Duodenal mucosa (tissue), 2 donors: ENCODE measurements around the gene HMSD.
"Not testable (repeated sequence)": the region's sequence is repeated elsewhere in the genome, so short reads cannot be mapped to it uniquely, and the experiment has no call there.

Experiments
- H3K27ac ChIP-seq: one replicate; pipeline ENCODE4 v1.7.0; 2013; ENCODE audit warnings: low read depth, low read length
- H3K27me3 ChIP-seq, 2 donors: one replicate each; pipeline ENCODE4 v1.7.0; 2013; ENCODE audit warnings: low read length in 2 of 2, control low read depth in 1 of 2; ENCODE audit not compliant: insufficient read depth in 2 of 2, control insufficient read depth in 1 of 2
- H3K36me3 ChIP-seq, 2 donors: one replicate each; pipeline ENCODE4 v1.7.0; 2013; ENCODE audit warnings: low read length in 2 of 2, control low read depth in 1 of 2; ENCODE audit not compliant: insufficient read depth in 2 of 2, control insufficient read depth in 1 of 2
- H3K4me1 ChIP-seq, 2 donors: one replicate each; pipeline ENCODE4 v1.7.0; 2013; ENCODE audit warnings: low read length in 2 of 2, control low read depth in 1 of 2; ENCODE audit not compliant: insufficient read depth in 2 of 2, control insufficient read depth in 1 of 2
- H3K4me3 ChIP-seq, 2 donors: one replicate each; pipeline ENCODE4 v1.7.0; 2013; ENCODE audit warnings: low read length in 2 of 2, low read depth in 1 of 2
- H3K9ac ChIP-seq, 2 donors: one replicate each; pipeline ENCODE4 v1.7.0; 2013; ENCODE audit warnings: low read length in 2 of 2, low read depth in 1 of 2
- H3K9me3 ChIP-seq, 2 donors: one replicate each; pipeline ENCODE4 v1.7.0; 2013; ENCODE audit warnings: low read length in 2 of 2, control low read depth in 1 of 2; ENCODE audit not compliant: control insufficient read depth in 1 of 2

The HMSD gene

GRCh38 chr18:63924551-63924950 is 24.6 kb upstream of the HMSD start:
- no peaks in the 10 kb centered on the region for H3K27me3 ChIP-seq
- H3K9ac ChIP-seq = no peak overlapping the region

GRCh38 chr18:63928331-63928730 is 20.8 kb upstream of the HMSD start:
- H3K9ac ChIP-seq = no peak overlapping the region
- H3K9me3 ChIP-seq = no peaks in the 10 kb centered on the region
- H3K36me3 ChIP-seq = no peaks in the 10 kb centered on the region
- H3K4me1 ChIP-seq = no peaks in the 10 kb centered on the region
- H3K27me3 ChIP-seq = no peaks in the 10 kb centered on the region
- H3K4me3 ChIP-seq = no peak overlapping the region
- H3K27ac ChIP-seq = no peak overlapping the region

More at GRCh38 chr18:63924551-63924950, 24.6 kb upstream of the HMSD start:
- no peak overlapping the region for H3K27ac ChIP-seq
- H3K4me3 ChIP-seq = no peak overlapping the region
- no peaks in the 10 kb centered on the region for H3K4me1 ChIP-seq
- H3K9me3 ChIP-seq = no peaks in the 10 kb centered on the region
- H3K36me3 ChIP-seq = no peaks in the 10 kb centered on the region

GRCh38 chr18:63929369-63929768 is 19.7 kb upstream of the HMSD start:
- not testable (repeated sequence) for H3K27ac ChIP-seq, H3K36me3 ChIP-seq, H3K4me1 ChIP-seq, H3K9me3 ChIP-seq, H3K4me3 ChIP-seq, H3K27me3 ChIP-seq, H3K9ac ChIP-seq

GRCh38 chr18:63930773-63931354 is 18.2 kb upstream of the HMSD start:
- no peaks in the 10 kb centered on the region for H3K9me3 ChIP-seq
- peaks cover 0 to 8% of the 10 kb centered on the region in 2 donors for H3K27me3 ChIP-seq
- H3K4me3 ChIP-seq = no peak overlapping the region
- no peaks in the 10 kb centered on the region for H3K4me1 ChIP-seq
- no peak overlapping the region for H3K27ac ChIP-seq
- H3K36me3 ChIP-seq = no peaks in the 10 kb centered on the region
- H3K9ac ChIP-seq = no peak overlapping the region

GRCh38 chr18:63936156-63936931 is 12.8 kb upstream of the HMSD start:
- no peak overlapping the region for H3K27ac ChIP-seq

GRCh38 chr18:63936932-63937393 is 12.1 kb upstream of the HMSD start:
- H3K27ac ChIP-seq = no peak overlapping the region
- H3K4me3 ChIP-seq = peak overlapping the region; percentile 59 to 69
- H3K36me3 ChIP-seq = no peaks in the 10 kb centered on the region
- H3K9ac ChIP-seq = no peak overlapping the region
- peaks cover 3 to 16% of the 10 kb centered on the region in 2 donors for H3K27me3 ChIP-seq
- H3K4me1 ChIP-seq = no peaks in the 10 kb centered on the region
- H3K9me3 ChIP-seq = no peaks in the 10 kb centered on the region

More at GRCh38 chr18:63936156-63936931, 12.8 kb upstream of the HMSD start:
- Histone ChIP-seq H3K9me3 (no peaks in the 10 kb centered on the region), H3K4me3 (peak overlapping the region; percentile 59 to 69), H3K4me1 (no peaks in the 10 kb centered on the region), H3K9ac (no peak overlapping the region), H3K27me3 (peaks cover 3 to 16% of the 10 kb centered on the region in 2 donors), H3K36me3 (no peaks in the 10 kb centered on the region)

- Histone ChIP-seq H3K27ac (no peak overlapping the region), H3K36me3 (no peaks in the 10 kb centered on the region), H3K4me1 (no peaks in the 10 kb centered on the region), H3K4me3 (no peak overlapping the region), H3K9me3 (no peaks in the 10 kb centered on the region), H3K27me3 (peaks cover 3 to 11% of the 10 kb centered on the region in 2 donors), H3K9ac (no peak overlapping the region)
Measured at GRCh38 chr18:63940008-63940407, 9.1 kb upstream of the HMSD start.

GRCh38 chr18:63940543-63941050 is 8.5 kb upstream of the HMSD start:
- not testable (repeated sequence) for H3K9ac ChIP-seq, H3K36me3 ChIP-seq, H3K4me3 ChIP-seq, H3K27me3 ChIP-seq, H3K9me3 ChIP-seq, H3K4me1 ChIP-seq, H3K27ac ChIP-seq

- H3K27ac ChIP-seq = no peak overlapping the region
- H3K9ac ChIP-seq = no peak overlapping the region
- H3K27me3 ChIP-seq = no peaks in the 10 kb centered on the region
- no peaks in the 10 kb centered on the region for H3K36me3 ChIP-seq
- no peak overlapping the region for H3K4me3 ChIP-seq
- no peaks in the 10 kb centered on the region for H3K9me3 ChIP-seq
- H3K4me1 ChIP-seq = peaks cover 0 to 9% of the 10 kb centered on the region in 2 donors
Measured at GRCh38 chr18:63947051-63947790, 1.9 kb upstream of the HMSD start.

GRCh38 chr18:63951302-63951705 is 2.2 kb downstream of the HMSD start:
- Histone ChIP-seq H3K9ac (no peak overlapping the region), H3K27me3 (peaks cover 0 to 3% of the 10 kb centered on the region in 2 donors), H3K27ac (no peak overlapping the region), H3K4me1 (peaks cover 0 to 9% of the 10 kb centered on the region in 2 donors), H3K9me3 (no peaks in the 10 kb centered on the region), H3K36me3 (no peaks in the 10 kb centered on the region), H3K4me3 (no peak overlapping the region)
